Ishikawa (cell line): ENCODE measurements around the gene TMEM79.

Experiments used
- CEBPB ChIP-seq: IDR thresholded peaks from 2 replicates; pipeline ENCODE4 v1.6.1; 2012
- CREB1 ChIP-seq: IDR thresholded peaks from 2 replicates; pipeline ENCODE4 v1.6.1; 2012; ENCODE audit warnings: low read depth
- EGR1 ChIP-seq: IDR thresholded peaks from 2 replicates; pipeline ENCODE4 v1.6.1; 2012
- EP300 ChIP-seq: IDR thresholded peaks from 2 replicates; pipeline ENCODE4 v1.6.1; 2012; ENCODE audit warnings: borderline replicate concordance
- FOXM1 ChIP-seq: IDR thresholded peaks from 2 replicates; pipeline ENCODE4 v1.6.1; 2012; ENCODE audit warnings: low read depth, borderline replicate concordance
- RAD21 ChIP-seq: IDR thresholded peaks from 2 replicates; pipeline ENCODE4 v1.6.1; 2012; ENCODE audit warnings: low read depth
- TAF1 ChIP-seq: IDR thresholded peaks from 2 replicates; pipeline ENCODE4 v1.6.1; 2012; ENCODE audit warnings: low read depth, mild to moderate bottlenecking
- TCF12 ChIP-seq: IDR thresholded peaks from 2 replicates; pipeline ENCODE4 v1.6.1; 2012; ENCODE audit warnings: low read depth
- TEAD4 ChIP-seq: IDR thresholded peaks from 2 replicates; pipeline ENCODE4 v1.6.1; 2012
- YY1 ChIP-seq: IDR thresholded peaks from 2 replicates; pipeline ENCODE4 v1.6.1; 2012; ENCODE audit warnings: low read depth
- ZBTB7A ChIP-seq: IDR thresholded peaks from 2 replicates; pipeline ENCODE4 v1.6.1; 2012; ENCODE audit warnings: low read depth
- TF ChIP-seq, protein P1 (sequence below): IDR thresholded peaks from 2 replicates; pipeline ENCODE4 v1.6.1; 2012; ENCODE audit warnings: low read depth, mild to moderate bottlenecking
- TF ChIP-seq, protein P2 (sequence below): IDR thresholded peaks from 2 replicates; pipeline ENCODE4 v1.6.1; 2012
- TF ChIP-seq, protein P3 (sequence below): IDR thresholded peaks from 2 replicates; pipeline ENCODE4 v1.6.1; 2012

DNA sequence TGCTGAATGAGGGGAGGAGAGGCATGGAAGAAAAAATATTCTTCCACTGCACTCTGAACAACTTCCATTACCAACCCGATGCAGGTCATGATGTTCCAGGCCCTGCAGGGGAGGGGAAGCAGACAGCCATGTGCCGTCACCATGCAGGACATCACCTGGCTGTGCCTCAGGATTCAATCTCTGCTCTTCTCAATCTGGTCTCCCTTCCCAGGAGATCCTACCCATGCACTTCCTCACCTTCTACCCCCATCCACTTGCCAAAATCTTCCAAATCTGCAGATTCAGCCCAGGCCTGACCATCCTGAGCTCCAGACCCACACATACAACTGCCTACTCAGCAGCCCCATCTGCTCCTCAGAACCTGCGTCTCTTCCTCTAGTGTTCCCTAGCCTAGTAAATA, 30.5 kb upstream of the TMEM79 start:
- TF ChIP-seq TAF1 (no peak), CEBPB (no peak), RAD21 (no peak), CREB1 (no peak), EP300 (no peak), FOXM1 (no peak), TEAD4 (no peak), TCF12 (no peak), YY1 (no peak), EGR1 (no peak), ZBTB7A (no peak)
- TF ChIP-seq, protein P1, sequence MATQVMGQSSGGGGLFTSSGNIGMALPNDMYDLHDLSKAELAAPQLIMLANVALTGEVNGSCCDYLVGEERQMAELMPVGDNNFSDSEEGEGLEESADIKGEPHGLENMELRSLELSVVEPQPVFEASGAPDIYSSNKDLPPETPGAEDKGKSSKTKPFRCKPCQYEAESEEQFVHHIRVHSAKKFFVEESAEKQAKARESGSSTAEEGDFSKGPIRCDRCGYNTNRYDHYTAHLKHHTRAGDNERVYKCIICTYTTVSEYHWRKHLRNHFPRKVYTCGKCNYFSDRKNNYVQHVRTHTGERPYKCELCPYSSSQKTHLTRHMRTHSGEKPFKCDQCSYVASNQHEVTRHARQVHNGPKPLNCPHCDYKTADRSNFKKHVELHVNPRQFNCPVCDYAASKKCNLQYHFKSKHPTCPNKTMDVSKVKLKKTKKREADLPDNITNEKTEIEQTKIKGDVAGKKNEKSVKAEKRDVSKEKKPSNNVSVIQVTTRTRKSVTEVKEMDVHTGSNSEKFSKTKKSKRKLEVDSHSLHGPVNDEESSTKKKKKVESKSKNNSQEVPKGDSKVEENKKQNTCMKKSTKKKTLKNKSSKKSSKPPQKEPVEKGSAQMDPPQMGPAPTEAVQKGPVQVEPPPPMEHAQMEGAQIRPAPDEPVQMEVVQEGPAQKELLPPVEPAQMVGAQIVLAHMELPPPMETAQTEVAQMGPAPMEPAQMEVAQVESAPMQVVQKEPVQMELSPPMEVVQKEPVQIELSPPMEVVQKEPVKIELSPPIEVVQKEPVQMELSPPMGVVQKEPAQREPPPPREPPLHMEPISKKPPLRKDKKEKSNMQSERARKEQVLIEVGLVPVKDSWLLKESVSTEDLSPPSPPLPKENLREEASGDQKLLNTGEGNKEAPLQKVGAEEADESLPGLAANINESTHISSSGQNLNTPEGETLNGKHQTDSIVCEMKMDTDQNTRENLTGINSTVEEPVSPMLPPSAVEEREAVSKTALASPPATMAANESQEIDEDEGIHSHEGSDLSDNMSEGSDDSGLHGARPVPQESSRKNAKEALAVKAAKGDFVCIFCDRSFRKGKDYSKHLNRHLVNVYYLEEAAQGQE, result no peak
- TF ChIP-seq, protein P2, sequence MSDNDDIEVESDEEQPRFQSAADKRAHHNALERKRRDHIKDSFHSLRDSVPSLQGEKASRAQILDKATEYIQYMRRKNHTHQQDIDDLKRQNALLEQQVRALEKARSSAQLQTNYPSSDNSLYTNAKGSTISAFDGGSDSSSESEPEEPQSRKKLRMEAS, result no peak
- TF ChIP-seq, protein P3, sequence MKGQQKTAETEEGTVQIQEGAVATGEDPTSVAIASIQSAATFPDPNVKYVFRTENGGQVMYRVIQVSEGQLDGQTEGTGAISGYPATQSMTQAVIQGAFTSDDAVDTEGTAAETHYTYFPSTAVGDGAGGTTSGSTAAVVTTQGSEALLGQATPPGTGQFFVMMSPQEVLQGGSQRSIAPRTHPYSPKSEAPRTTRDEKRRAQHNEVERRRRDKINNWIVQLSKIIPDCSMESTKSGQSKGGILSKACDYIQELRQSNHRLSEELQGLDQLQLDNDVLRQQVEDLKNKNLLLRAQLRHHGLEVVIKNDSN, result no peak
